ENCODE measurements around the gene CKAP2L.

Gene CKAP2L

DNA sequence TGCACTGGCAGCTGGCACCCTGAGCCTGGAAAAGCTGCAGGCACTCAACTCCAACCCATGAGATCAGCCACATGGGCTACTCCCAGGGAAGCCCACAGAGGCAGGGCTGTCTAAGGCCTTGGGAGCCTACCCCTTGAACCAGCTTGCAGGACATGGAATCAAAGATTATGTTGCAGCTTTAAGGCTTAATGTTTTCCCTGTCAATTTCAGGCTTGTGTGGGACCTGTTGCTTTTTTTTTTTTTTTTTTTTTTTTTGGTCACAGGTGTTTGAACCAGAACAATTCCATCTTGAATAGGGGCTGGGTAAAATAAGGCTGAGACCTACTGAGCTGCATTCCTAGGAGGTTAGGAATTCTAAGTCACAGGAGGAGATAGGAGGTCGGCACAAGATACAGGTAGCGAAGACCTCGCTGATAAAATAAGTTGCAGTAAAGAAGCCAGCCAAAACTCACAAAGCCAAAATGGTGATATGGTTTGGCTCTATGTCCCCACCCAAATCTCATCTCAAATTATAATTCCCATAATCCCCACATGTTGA, 27.4 kb upstream of the CKAP2L start:
- DNase-seq (ENCODE audit: low read depth in 2 of 3, low spot score in 1 of 3), result no peak

DNA sequence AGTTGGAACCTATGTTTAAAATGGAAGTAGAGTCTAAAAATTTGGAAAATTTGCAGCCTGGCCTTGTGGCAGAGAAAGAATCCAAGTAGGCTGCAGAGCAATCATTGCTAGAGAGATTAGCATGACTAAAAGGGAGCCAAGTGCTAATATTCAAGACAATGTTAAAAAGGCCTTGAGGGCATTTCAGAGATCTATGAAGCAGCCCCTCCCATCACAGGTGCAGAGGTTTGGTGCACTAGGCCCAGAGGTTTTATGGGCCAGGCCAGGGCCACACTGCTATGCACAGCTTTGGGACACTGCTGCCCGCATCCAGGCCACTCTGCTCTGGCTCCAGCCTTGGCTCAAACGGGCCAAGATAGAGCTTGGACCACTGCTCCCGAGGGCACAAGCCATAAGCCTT, 26.6 kb upstream of the CKAP2L start:
- no peak for DNase-seq (ENCODE audit: low read depth in 2 of 3, low spot score in 1 of 3)

DNA sequence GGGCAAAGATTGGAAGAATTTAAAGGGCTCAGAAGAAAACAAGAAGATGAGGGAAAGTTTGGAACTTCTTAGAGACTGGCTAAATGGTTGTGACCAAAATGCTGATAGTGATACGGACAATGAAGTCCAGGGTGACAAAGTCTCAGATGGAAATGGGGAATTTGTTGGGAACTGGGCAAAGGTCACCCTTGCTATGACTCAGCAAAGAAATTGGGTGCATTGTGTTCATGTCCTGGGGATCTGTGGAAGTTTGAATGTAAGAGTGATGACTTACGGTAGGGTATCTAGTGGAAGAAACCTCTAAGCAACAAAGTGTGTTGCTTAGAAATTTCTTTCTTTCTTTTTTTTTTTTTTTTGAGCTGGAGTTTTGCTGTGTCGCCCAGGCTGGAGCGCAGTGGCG, 25.9 kb upstream of the CKAP2L start:
- DNase-seq (ENCODE audit: low read depth in 2 of 3, low spot score in 1 of 3), result no peak

DNA sequence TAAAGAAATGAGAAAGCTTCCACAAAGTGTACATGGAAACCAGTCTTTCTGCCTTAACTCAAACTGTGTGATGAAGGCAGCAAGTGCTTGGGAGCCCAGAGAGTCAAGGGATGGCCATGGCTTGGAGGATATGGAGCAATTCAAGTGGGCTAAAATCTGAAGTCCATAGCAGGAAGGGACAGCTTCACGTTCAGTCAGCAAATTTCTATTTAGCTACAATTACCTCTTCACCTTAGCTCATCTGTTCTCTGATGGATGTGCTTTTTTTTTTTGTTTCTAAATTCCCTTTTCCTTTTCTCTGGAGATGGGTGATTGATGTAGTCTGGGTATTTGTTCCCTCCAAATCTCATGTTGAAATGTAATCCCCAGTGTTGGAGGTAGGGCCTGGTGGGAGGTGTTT, 24.8 kb upstream of the CKAP2L start:
- no peak for DNase-seq (ENCODE audit: low read depth in 2 of 3, low spot score in 1 of 3)

DNA sequence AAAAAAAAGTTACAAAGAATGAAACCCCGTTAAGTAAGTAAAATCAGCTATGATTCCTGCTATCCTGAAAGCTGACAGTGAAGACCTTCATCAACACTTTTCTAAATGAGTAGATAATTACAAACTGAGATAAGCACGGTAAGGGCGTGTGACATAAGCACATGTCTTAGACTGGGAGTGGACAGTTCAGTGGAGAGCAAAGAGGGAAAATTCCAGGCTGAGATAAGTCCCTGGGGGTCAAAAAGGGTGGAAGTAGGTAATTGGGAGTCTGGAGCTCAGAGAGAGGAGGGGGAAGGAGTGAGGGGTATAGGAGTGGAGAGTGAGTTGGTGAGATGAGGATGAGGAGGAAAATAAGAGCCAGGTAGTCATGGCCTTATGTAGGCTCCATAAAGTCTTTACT, 24.2 kb upstream of the CKAP2L start:
- no peak for DNase-seq (ENCODE audit: low read depth in 2 of 3, low spot score in 1 of 3)

DNA sequence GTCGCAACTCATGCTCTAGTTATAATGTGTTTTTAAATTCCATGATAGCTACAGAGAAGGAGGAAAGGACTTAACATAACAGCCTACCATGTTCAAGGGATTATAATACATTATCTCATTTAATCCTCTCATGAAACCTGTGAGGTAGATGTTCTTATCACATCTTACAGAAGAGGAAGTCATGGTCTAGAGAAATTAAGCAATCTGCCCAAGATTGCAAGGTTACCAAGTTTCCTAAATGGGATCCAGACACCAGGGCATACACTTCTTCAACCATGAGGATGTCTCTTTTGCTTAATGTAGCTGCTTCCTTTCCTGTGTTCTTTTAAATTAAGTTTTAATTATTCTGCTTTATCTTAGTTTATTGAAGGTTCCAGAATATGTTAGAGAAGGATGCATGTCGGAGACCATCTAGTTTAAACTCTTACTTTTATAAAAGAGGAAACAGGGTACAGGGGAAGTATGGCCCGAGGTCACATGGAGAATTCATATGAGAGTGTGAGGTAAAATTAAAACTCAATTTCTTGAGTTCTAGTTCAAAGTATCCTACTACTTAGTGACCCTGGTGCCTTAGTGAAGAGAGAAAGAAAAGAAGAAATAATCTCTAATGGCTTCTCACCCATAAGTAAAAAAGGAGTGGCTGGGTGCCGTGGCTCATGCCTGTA, 23.5 kb upstream of the CKAP2L start:
- DNase-seq (ENCODE audit: low read depth in 2 of 3, low spot score in 1 of 3), result no peak

DNA sequence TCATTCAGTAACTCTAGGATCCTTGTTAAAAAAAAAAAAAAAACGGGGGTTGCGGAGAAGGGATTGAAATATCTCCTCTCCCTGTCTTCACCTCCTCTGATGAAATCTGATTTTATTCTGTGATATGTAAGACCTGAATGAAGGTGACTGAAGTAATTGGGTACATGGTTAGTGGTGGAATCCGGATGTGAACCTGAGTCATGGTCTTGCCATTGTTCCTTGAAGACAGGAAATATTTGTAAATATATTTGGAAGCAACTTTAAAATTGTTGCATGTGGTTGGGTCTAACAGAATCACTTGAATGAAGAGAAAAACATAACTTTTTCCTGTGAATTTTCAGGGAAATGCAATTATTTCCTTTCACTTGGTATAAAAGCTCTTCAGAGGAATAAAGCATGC, 22.9 kb upstream of the CKAP2L start:
- DNase-seq (ENCODE audit: low read depth in 2 of 3, low spot score in 1 of 3), result no peak

DNA sequence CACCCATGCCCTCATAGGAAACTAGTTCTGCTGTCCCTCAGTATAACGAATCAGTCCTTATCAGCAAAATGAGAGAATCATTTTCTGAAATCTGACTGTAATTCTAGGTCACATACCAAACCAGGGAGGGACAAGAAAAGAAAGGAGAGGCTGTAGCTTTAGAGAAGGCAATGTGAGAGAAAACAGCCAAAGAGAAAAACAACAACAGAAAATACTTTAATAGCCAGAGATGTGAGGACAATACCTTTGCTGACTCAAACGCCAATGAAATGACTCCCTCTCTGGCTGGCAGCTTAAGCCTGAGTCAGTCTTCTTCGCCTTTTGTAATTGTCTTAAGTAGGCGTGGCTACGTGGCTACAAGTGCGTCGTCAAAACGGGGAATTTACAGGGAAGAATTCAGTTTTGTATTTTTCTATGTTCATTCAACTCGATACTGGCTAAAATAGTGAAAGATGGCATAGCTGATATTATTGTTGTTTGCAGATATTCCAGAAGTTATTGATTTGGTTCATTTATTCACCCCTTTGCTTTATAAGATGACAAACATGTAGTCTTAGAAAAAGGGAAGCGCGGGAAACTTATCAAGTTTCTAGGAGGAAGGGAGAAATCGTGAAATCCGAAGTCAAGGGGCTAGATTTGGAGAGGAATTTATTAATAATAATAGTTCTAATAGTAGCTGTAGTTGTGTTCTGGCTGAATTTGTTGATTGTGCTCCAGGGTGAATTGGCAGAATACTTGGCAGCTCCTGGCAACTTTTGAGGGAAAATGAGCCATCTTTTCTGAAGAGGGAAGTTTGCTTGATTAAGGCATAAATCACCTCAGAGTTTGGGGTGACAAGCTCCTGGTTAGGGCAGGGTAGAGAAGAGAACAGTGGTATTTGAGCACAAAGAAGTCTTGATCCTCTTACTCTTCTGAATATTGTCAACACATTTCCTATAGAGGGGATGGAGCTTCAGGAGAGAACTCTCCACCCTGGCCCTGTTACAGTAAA, 20.1 kb upstream of the CKAP2L start, which contains the start of gene IL1A:
TSS of gene IL1A (minus strand) at position 295 of the 991 bp plus-strand sequence. CDS start 723 bp downstream, outside the sequence.
- DNase-seq (ENCODE audit: low read depth in 2 of 3, low spot score in 1 of 3), result no peak

DNA sequence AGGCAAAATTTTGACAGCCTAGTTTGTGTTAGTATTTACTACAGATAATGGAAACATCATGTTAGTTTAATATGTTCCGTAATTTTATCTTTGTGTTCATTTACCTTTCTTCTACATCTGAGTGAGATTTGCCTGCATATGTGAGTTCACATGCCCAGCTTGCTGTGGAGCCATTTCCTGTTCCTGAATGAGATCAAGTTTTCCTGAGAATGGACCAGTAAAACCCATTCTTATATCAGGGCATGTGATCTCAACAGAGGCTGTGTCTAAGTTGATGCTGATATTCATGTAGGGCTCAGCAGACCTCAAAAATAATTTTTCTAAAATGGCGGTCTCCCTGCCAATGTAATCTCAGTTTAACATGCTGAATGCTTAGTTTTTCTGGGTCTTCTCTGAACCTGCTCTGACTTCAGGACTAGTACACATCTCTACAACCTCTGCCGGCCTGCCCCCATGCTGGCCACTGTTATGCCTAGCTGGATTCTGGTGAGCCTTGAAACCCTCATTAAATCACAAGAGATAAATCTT, 18.8 kb upstream of the CKAP2L start:
- no peak for DNase-seq (ENCODE audit: low read depth in 2 of 3, low spot score in 1 of 3)

DNA sequence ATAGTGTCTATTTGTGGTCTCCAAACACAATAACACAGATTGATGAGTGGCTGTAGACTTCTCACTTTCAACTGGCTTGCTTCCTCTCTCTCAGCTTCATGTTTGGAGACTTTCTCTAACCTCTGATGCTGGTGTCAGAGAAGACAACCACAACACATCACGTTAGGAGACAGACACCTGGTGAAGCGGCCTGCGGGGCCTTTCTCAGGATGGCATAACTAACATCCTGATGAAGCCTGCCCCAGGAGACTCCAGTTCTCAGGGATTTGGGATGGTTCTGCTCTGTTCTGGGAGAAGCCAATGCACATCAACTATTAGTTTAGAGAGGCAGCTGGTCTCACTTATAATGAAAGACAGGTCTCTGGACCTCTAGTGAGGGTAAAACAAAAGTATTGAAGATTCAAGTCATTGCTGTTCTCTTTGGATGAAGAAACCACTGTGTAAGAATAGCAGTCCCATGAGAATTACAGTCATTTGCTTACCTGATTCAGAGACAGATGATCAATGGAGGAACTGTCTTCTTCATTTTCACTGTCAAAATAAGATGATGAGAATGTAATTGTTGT, 17.9 kb upstream of the CKAP2L start:
- no peak for DNase-seq (ENCODE audit: low read depth in 2 of 3, low spot score in 1 of 3)

DNA sequence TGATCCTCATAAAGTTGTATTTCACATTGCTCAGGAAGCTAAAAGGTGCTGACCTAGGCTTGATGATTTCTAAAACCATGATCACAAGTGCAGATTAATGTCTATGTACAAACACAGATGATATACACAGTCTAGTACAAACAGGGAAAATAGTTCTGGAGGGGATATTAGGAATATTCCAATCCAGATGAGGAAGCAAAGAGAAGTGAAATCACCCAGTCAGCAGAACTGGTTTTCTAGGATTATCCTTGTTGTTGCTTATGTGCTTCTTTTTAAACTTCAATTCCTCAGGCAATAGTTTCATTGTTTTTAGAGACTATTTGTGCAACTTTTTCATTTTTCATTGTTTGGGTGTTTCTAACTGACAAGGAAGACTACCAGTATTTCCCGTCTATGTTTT, 15.2 kb upstream of the CKAP2L start:
- DNase-seq (ENCODE audit: low read depth in 2 of 3, low spot score in 1 of 3), result no peak

DNA sequence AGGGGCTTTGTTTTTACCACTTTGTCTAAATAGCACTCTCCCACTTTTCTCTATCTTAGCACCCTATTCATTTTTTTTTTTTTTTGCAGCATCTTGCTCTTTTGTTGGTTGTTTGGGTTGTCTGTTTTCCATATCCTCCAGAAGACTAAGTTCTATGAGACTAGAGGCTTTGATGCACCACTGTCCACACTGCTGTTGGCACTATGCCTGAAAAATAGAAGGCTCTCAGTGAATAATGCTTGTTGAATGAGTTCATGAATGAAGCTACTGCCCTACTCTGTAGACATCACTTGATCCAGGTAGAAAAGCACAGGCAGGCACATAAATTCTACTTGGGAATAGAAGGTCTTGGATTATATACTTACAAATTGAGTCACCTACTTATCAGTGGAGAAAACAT, 12.6 kb upstream of the CKAP2L start:
- DNase-seq (ENCODE audit: low read depth in 2 of 3, low spot score in 1 of 3), result no peak

DNA sequence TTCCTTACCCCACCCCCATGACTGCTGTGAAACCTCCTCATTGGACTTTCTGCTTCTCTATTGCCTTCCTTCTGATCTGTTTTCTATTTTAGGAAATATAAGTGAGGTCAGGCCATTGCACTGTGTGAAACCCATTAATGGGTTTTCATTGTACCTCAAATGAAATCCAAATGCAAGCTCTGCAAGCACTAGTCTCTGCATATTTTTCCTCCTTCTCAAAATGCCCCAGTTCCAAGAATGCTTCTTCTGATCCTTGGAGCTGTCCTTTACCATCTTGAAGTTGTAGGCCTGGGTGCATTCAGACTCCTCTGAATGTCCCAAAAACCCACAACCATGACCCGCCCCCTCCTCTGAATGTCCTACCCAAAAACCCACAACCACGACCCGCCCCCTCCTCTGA, 11.7 kb upstream of the CKAP2L start:
- DNase-seq (ENCODE audit: low read depth in 2 of 3, low spot score in 1 of 3), result no peak

DNA sequence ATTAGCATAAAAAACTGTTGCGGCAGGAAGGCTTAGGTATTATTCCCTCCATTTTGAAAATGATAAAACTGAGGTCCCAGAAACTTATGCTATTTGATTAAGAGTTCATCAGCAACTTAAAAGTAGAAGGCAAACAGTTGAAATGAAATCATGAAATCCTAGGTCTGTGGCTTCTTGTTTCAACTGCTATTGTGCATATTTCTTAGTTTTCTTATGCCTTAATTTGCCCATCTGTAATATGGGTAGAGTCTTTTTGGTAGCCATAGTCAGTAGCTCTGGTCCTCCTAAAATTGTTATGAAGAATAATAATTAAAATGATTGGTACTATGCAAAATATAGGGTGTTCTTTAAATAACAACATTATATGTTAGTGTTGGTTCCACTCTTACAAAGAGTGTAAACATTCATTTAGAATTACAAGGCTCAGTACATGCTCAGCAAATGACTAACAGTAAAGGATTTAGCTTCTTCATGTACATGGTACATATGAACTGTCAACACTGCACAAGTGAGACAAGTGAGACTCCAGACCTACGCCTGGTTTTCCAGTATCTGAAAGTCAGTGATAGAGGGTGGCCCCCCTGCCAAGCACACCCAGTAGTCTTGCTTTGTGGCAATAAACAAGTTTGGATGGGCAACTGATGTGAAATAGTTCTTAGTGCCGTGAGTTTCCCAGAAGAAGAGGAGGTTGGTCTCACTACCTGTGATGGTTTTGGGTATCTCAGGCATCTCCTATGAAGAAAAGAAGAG, 10.3 kb upstream of the CKAP2L start:
- DNase-seq (ENCODE audit: low read depth in 2 of 3, low spot score in 1 of 3), result no peak

DNA sequence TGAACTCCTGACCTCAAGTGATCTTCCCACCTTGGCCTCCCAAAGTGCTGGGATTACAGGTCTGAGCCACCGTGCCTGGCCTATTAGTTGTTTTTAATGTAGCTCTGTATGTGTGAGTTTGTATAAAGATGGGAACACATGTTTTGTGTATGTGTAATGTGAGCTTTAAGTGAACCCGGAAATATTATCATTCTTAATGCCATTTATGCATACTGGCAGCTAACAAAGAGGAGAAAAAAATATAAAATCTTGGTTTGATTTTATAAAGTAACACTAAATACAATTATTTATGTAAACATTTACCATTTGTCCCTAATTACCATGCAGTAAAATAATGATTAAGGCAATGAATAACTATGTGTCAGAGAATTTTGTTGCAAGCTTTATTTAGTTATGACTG, 9.1 kb upstream of the CKAP2L start:
- no peak for DNase-seq (ENCODE audit: low read depth in 2 of 3, low spot score in 1 of 3)

DNA sequence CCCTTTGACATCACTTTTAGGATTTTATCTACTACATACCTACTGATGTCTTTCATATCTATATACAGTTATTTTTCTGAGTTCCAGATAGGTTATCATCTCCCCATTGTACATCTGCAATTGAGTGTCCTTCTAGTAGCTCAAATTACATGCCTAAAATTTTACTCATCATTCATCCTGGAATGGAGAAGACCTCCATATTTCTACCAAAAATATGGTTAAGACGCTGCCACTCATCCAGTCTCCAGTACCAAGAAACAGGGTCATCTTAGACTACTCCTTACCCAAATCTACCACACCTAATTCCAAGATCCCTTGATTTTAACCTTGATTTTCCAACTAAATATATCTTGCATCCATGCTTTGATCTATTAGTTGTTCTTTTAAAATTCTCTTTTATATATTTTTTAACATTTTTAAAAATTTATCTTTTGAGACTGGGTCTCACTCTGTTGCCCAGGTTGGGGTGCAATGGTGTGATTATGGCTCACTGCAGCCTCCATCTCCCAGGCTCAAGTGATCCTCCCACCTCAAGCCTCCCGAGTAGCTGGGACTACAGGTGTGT, 8.6 kb upstream of the CKAP2L start:
- DNase-seq (ENCODE audit: low read depth in 2 of 3, low spot score in 1 of 3), result no peak

DNA sequence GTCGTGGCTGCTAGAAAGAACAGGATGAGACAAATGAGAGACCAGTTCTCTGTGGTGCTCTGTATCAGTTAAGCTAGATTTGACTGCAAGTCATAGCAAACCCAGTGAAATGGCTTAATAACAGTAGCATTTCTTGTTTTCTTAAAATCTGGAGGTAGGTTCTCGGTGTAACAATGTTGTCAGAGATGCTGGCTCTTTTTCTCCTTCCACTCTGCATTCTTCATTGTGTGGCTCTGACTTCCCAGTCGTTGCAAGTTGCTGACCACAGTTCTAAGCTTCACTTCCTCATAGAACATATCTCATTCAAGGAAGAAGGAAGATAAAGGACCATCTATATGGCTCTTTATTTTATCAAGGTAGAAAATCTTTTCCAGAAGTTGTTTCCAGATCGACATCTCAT, 7.9 kb upstream of the CKAP2L start:
- DNase-seq (ENCODE audit: low read depth in 2 of 3, low spot score in 1 of 3), result no peak

DNA sequence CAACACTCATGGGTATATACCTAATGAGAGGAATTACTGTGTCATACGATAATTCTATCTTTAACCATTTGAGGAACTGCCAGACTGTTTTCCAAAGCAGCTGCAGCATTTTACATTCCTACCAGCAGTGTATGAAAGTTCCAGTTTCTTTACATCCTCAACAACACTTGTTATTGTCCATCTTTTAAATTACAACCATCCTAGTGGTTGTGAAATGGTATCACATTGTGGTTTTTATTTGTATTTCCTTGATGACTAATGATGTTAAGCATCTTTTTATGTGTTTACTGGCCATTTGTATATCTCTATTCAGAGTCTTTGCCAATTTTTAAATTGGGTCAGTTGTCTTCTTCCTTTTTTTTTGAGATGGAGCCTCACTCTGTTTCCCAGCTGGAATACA, 4.0 kb upstream of the CKAP2L start:
- no peak for DNase-seq (ENCODE audit: low read depth in 2 of 3, low spot score in 1 of 3)

DNA sequence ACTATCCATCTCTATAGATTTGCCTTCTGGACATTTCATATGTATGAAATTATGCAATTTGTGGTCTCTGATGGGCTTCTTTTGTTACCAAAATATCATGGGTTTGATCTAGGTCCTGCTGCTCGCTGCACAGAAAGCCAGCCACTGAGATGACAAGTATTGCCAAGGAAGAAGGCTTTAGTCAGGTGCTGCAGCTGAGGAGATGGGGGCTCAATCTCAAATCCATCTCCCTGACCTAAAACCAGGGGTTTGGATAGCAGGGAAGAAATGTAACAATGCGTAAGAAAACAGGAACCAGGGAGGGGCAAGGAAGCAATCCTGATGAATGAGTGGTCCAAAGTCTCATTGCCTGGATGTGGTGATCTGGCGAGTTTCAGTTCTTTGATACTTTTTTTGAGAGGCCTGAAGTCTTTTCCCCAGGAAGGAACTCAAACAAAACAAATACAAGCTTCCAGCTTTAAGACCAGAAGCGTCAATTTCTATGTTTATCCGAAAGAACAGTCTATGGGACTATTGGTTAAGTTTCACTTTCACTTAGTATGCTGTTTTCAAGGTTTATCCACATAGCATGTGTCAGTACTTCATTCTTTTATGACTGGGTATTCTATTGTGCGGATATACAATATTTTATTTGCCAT, 3.4 kb upstream of the CKAP2L start:
- DNase-seq (ENCODE audit: low read depth in 2 of 3, low spot score in 1 of 3), result no peak

DNA sequence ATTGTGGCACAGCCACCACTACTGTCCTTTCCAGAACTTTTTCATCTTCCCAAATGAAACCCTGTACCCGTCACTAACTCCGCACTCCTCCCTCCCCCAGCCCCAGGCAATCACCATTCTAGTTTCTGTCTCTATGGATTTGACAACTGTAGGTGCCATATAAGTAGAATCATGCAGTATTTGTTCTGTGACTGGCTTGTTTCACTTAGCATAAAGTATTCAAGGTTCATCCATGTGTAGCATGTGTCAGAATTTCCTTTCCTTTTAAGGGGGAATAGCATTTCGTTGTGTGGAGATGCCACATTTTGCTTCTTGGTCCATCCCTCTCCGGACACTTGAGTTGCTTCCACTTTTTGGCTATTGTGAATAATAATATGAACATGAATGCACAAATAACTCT, 842 bp upstream of the CKAP2L start:
- DNase-seq (ENCODE audit: low read depth in 2 of 3, low spot score in 1 of 3), result no peak

Measured in stimulated activated CD4-positive, alpha-beta T cell treated with anti-CD3 and anti-CD28 coated beads, Interleukin-12 subunit alpha, Interleukin-12 subunit beta, amount 100 ng/mL, for 48 hours (primary cell).